Measurements from ENCODE around the gene KDM6A.
A peak's percentile ranks its signal among the peaks of the same experiment; 100 is the strongest.

The KDM6A gene

DNA sequence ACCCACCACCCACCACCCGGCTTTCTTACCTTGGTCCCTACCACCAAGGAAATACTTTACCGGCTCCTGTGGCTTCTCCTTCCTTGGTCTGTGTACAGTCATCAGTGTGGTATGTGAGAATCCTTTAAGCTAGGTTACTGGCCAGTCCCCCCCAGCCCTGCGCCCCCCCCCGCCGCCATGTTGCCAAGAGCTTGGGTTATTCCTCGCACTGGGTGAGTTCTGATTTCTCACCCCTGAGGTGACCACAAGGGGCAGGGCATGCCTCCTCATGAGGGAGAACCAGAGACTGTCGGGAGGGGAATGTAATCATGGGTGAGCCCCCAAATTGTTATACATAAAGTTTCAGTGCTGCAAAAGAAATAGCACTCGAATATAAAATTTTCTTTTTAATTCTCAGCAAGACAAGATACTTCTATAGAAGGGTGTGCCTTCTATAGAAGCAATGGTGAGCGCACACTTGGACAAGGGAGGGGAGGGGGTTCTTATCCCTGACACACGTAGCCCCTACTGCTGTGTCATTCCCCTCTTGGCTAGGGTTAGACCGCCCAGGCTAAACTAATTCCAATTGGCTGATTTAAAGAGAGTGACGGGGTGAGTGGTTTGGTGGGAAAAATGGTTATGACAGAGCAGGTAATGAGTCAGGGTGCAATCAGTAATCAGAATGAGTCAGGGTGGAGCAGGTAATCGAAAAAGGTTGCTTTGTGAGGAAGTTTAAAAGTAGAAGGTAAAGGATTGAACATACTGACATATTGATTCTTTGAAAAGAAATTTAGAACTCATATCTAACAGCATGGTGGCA is 133.2 kb downstream of the KDM6A start:
- TF ChIP-seq, protein P1, sequence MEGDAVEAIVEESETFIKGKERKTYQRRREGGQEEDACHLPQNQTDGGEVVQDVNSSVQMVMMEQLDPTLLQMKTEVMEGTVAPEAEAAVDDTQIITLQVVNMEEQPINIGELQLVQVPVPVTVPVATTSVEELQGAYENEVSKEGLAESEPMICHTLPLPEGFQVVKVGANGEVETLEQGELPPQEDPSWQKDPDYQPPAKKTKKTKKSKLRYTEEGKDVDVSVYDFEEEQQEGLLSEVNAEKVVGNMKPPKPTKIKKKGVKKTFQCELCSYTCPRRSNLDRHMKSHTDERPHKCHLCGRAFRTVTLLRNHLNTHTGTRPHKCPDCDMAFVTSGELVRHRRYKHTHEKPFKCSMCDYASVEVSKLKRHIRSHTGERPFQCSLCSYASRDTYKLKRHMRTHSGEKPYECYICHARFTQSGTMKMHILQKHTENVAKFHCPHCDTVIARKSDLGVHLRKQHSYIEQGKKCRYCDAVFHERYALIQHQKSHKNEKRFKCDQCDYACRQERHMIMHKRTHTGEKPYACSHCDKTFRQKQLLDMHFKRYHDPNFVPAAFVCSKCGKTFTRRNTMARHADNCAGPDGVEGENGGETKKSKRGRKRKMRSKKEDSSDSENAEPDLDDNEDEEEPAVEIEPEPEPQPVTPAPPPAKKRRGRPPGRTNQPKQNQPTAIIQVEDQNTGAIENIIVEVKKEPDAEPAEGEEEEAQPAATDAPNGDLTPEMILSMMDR (IDR thresholded peaks at IDR 0.05; ENCODE audit: insufficient read depth, low read depth, low read length, missing control alignments) = no peak
- peak; percentile 47 for DNase-seq (ENCODE audit: low read depth)
- H3K4me3 ChIP-seq (ENCODE audit: low read length) = no peak overlapping the region

DNA sequence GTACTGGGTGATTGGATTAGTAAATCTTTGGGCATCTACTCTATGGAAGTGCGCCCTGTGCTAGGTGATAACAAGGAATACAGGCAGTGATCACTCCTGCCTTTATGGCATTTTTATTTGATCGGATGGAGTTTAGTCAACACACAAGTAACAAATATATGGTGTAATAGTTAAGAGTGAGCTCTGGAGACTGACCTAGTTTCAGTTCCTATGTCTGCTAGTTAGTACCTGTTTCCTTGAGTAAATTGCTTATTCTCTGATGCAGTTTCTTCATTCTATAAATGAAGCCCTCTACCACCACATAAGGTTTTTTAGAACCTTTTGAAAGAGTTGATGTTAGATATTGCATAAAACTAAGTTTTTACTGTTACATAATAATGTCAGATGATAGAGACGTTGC is 134.6 kb downstream of the KDM6A start:
- no peak for DNase-seq (ENCODE audit: low read depth)
- TF ChIP-seq, protein P1 (IDR thresholded peaks at IDR 0.05; ENCODE audit: insufficient read depth, low read depth, low read length, missing control alignments) = no peak
- H3K4me3 ChIP-seq (ENCODE audit: low read length) = no peak overlapping the region

DNA sequence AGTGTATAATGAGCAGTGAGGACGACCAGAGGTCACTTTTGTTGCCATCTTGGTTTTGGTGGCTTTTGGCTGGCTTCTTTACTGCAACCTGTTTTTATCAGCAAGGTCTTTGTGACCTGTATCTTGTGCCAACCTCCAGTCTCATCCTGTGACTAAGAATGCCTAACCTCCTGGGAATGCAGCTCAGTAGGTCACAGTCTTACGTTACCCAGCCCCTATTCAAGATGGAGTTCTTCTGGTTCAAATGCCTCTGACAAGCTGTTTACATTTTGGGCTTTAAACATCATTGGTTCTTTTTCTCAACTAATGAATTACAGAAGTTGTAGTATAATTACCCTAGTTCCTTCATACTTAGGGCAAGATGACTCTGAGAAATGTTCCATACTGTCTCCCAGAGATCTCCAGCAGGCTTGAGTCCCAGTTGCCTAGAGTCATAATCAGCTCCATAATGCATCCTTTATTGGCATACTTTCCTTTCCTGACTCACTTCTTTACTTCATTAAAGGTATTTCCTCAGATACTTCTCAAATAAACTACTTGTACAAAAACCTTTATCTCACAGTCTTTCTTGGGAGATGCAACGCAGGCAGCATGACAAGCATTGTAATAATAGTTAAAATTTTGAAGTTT is 136.5 kb downstream of the KDM6A start:
- H3K4me3 ChIP-seq (ENCODE audit: low read length) = no peak overlapping the region
- TF ChIP-seq, protein P1 (IDR thresholded peaks at IDR 0.05; ENCODE audit: insufficient read depth, low read depth, low read length, missing control alignments) = no peak

DNA sequence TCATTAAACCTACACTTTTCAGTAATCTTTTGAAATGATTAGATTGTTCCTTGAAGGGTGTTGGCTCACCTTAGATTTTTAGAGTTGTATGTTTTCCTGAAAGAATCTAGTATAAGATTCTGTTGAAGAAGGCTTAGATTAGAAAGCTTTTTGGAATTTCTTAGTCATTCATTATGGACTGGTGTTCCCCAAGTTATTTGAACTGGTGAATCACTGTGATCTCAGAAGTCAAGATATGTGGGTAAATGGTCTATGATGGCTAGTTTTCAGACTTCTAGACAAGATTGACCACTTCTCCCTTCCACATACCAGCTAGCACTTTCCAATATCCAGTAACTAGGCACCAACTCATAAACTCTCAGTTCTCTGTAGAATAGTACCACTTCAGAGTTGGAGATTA is 138.1 kb downstream of the KDM6A start:
- no peak overlapping the region for H3K4me3 ChIP-seq (ENCODE audit: low read length)
- peak; percentile 48 for DNase-seq (ENCODE audit: low read depth)
- TF ChIP-seq, protein P1 (IDR thresholded peaks at IDR 0.05; ENCODE audit: insufficient read depth, low read depth, low read length, missing control alignments) = no peak

More for the DNA sequence above, 136.5 kb downstream of the KDM6A start:
- peak; percentile 62 for DNase-seq (ENCODE audit: low read depth)

DNA sequence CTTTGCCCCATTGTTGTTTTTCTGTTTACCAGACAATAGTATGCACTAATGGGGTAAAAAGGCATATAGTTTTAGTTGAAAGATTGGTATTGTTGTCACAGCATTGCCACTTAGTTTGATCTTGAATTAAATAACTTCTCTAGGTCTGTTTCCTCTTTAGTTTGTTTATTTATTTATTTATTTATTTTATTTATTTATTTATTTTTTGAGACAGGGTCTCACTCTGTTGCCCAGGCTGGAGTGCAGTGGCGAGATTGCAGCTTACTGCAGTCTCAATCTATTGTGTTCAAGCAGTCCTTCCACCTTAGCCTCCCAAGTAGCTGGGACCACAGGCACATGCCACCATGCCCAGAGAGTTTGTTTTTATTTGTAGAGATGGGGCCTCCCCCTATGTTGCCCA is 138.6 kb downstream of the KDM6A start:
- TF ChIP-seq, protein P1 (IDR thresholded peaks at IDR 0.05; ENCODE audit: insufficient read depth, low read depth, low read length, missing control alignments) = no peak
- DNase-seq (ENCODE audit: low read depth) = no peak
- no peak overlapping the region for H3K4me3 ChIP-seq (ENCODE audit: low read length)

DNA sequence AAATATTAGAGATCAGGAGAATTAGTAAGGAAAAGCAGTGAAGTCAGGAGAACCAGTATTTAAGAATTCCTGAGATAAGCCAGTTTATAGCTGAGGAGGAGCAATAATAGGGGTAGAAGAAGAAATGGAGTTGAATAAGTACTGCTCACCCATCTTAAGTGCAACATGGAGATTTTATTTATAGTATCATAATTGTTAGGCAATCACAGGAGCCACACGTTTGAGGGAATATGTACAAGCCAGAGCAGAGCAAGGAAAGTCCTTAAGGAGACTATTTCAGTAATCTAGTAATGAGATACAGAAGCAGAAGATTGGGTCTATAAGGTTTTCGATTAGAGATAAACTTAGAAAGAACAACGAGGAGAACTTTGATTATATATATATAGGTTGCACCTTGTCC is 145.0 kb downstream of the KDM6A start:
- H3K4me3 ChIP-seq (ENCODE audit: low read length) = no peak overlapping the region
- TF ChIP-seq, protein P1 (IDR thresholded peaks at IDR 0.05; ENCODE audit: insufficient read depth, low read depth, low read length, missing control alignments) = no peak
- DNase-seq (ENCODE audit: low read depth) = no peak
